ENCODE data around the gene NT5DC3. TPM values are rescaled to one million over a fixed set of nuclear protein-coding genes. Genes with fewer than 3 reads are reported as not detected.
A peak's percentile ranks its signal among the peaks of the same experiment; 100 is the strongest.

The NT5DC3 gene
- total RNA-seq, 4 donors from 2014 or later = 4.7 to 32.2 (median 5.8) TPM

GRCh38 chr12:103879048-103879692 is 38.1 kb upstream of the NT5DC3 start:
- 76 to 86% methylated on average over 9 of the region's 9 CpGs for WGBS, 2 donors
- H3K9me3 ChIP-seq = no peaks in the 10 kb centered on the region

GRCh38 chr12:103877934-103878510 is 37.0 kb upstream of the NT5DC3 start:
- Histone ChIP-seq H3K36me3 (no peaks in the 10 kb centered on the region), H3K4me3 (no peak overlapping the region), H3K9me3 (no peaks in the 10 kb centered on the region), H3K27me3 (peaks cover 0 to 2% (median 0%) of the 10 kb centered on the region in 4 donors), H3K4me1 (no peaks in the 10 kb centered on the region), H3K27ac (no peak overlapping the region)
- TF ChIP-seq CTCF (IDR thresholded peaks at IDR 0.05) (peak; percentile 51 to 68 (median 63)), POLR2A (IDR thresholded peaks at IDR 0.05) (no peak)
- intact Hi-C loops (cut with DNase I) = no loop called here
- 5 to 7% methylated on average over 5 of the region's 5 CpGs for WGBS, 2 donors
- no peak for DNase-seq

More at GRCh38 chr12:103879048-103879692, 38.1 kb upstream of the NT5DC3 start:
- no peak for DNase-seq
- Histone ChIP-seq H3K27ac (no peak overlapping the region), H3K27me3 (peaks cover 0 to 2% (median 0%) of the 10 kb centered on the region in 4 donors), H3K36me3 (no peaks in the 10 kb centered on the region), H3K4me1 (no peaks in the 10 kb centered on the region), H3K4me3 (no peak overlapping the region)
- TF ChIP-seq CTCF (IDR thresholded peaks at IDR 0.05) = no peak
- no peak for TF ChIP-seq POLR2A (IDR thresholded peaks at IDR 0.05)
- intact Hi-C loops (cut with DNase I) = no loop called here

DNA sequence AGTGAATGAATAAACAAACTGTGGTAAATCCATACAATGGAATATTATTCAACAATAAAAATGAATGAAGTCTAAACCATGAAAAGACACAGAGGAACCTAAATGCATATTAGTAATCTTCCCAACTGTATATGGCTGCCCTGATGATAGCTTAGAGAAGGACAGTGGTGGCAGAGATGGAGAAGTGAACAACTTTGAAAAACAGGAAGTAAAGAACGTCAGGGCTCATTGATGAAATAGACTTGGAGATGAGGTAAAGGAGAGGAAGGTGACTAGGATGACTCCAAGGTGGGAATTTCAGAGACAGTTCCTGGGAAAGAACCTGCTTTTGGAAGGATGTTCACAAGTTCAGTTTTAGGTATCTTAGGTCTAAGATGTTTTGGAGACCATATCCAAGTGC is 36.3 kb upstream of the NT5DC3 start:
- Histone ChIP-seq H3K27me3 (peaks cover 0 to 2% (median 0%) of the 10 kb centered on the region in 4 donors), H3K4me1 (no peaks in the 10 kb centered on the region), H3K27ac (no peak overlapping the region), H3K4me3 (no peak overlapping the region), H3K9me3 (no peaks in the 10 kb centered on the region), H3K36me3 (no peaks in the 10 kb centered on the region)
- no peak for TF ChIP-seq POLR2A (IDR thresholded peaks at IDR 0.05)
- TF ChIP-seq CTCF (IDR thresholded peaks at IDR 0.05) = no peak
- intact Hi-C loops (cut with DNase I) = no loop called here
- DNase-seq = no peak
- whole genome bisulfite sequencing, 2 donors = 48 to 67% methylated on average over 1 of the region's 1 CpG

DNA sequence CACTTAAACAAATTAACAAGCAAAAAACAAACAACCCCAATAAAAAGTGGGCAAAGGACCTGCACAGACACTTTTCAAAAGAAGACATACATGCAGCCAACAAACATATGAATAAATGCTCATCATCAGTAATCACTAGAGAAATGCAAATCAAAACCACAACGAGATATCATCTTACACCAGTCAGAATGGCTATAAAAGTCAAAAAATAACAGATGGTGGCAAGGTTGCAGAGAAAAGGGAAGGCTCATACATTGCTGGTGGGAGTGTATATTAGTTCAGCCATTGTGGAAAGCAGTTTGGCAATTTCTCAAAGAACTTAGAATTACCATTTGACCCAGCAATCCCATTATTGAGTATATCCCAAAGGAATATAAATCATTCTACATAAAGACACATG is 34.6 kb upstream of the NT5DC3 start:
- H3K27me3 ChIP-seq = peaks cover 0 to 8% (median 0%) of the 10 kb centered on the region in 4 donors
- no peak overlapping the region for H3K27ac ChIP-seq
- intact Hi-C loops (cut with DNase I) = no loop called here
- no peak for TF ChIP-seq CTCF (IDR thresholded peaks at IDR 0.05)
- TF ChIP-seq POLR2A (IDR thresholded peaks at IDR 0.05) = no peak
- no peaks in the 10 kb centered on the region for H3K4me1 ChIP-seq
- no peaks in the 10 kb centered on the region for H3K9me3 ChIP-seq
- no peak overlapping the region for H3K4me3 ChIP-seq
- no peaks in the 10 kb centered on the region for H3K36me3 ChIP-seq
- DNase-seq = no peak
- WGBS, 2 donors = 0% methylated on average over 1 of the region's 1 CpG

- Histone ChIP-seq H3K9me3 (no peaks in the 10 kb centered on the region), H3K4me1 (peaks cover 3 to 26% (median 10%) of the 10 kb centered on the region in 3 donors), H3K27ac (peak overlapping the region in 3 of 4 donors; percentile 45 to 71 (median 56)), H3K36me3 (no peaks in the 10 kb centered on the region), H3K4me3 (no peak overlapping the region), H3K27me3 (peaks cover 0 to 10% (median 0%) of the 10 kb centered on the region in 4 donors)
- DNase-seq = no peak
- intact Hi-C loops (cut with DNase I) = no loop called here
- TF ChIP-seq CTCF (IDR thresholded peaks at IDR 0.05) (no peak), POLR2A (IDR thresholded peaks at IDR 0.05) (no peak)
These were observed 27.2 kb upstream of the NT5DC3 start for GRCh38 chr12:103868215-103868614.
